Measurements from ENCODE around the gene TAS1R1.

- TF ChIP-seq EZH2 (IDR thresholded peaks at IDR 0.05) = no peak
- no peak for TF ChIP-seq POLR2AphosphoS5 (IDR thresholded peaks at IDR 0.05; ENCODE audit: borderline replicate concordance, low read depth, low read length)
These were observed 46.3 kb upstream of the TAS1R1 start for GRCh38 chr1:6508816-6509189.

Data from SK-N-MC (cell line).